GM03348 (cell line): ENCODE results near the gene SIRT2.

Experiments
- DNase-seq: peaks from one replicate; pipeline ENCODE4 v3.0.0; 2012; ENCODE audit warnings: low spot score

SIRT2 gene

GRCh38 chr19:38920602-38921419, 21.4 kb upstream of the SIRT2 start:
- DNase-seq = no peak

GRCh38 chr19:38919837-38920601, 20.6 kb upstream of the SIRT2 start:
- no peak for DNase-seq

- no peak for DNase-seq
Observed at GRCh38 chr19:38918526-38918925, 19.1 kb upstream of the SIRT2 start.

GRCh38 chr19:38917921-38918491, 18.6 kb upstream of the SIRT2 start:
- no peak for DNase-seq

- no peak for DNase-seq
Observed at GRCh38 chr19:38917516-38917915, 18.1 kb upstream of the SIRT2 start.

- no peak for DNase-seq
Observed at GRCh38 chr19:38915329-38916321, 16.2 kb upstream of the SIRT2 start.

GRCh38 chr19:38913958-38914357, 14.5 kb upstream of the SIRT2 start:
- DNase-seq = no peak

- no peak for DNase-seq
Observed at GRCh38 chr19:38912600-38913514, 13.4 kb upstream of the SIRT2 start.

- no peak for DNase-seq
Observed at GRCh38 chr19:38911388-38912001, 12.1 kb upstream of the SIRT2 start.

- DNase-seq = no peak
Observed at GRCh38 chr19:38910488-38910887, 11.1 kb upstream of the SIRT2 start.

GRCh38 chr19:38908911-38909310, 9.5 kb upstream of the SIRT2 start:
- no peak for DNase-seq

GRCh38 chr19:38907670-38908069, 8.3 kb upstream of the SIRT2 start:
- DNase-seq = no peak

- no peak for DNase-seq
Observed at GRCh38 chr19:38907227-38907626, 7.8 kb upstream of the SIRT2 start.

GRCh38 chr19:38905620-38906019, 6.2 kb upstream of the SIRT2 start:
- no peak for DNase-seq

- DNase-seq = no peak
Observed at GRCh38 chr19:38904581-38905539, 5.4 kb upstream of the SIRT2 start.

- no peak for DNase-seq
Observed at GRCh38 chr19:38901683-38902082, 2.3 kb upstream of the SIRT2 start.

GRCh38 chr19:38900743-38901190, 1.3 kb upstream of the SIRT2 start:
- no peak for DNase-seq

- DNase-seq = no peak
Observed at GRCh38 chr19:38900202-38900629, 798 bp upstream of the SIRT2 start.
